Endothelial cell of umbilical vein (primary cell): ENCODE results near the gene ETAA1. TPM values are rescaled to one million over a fixed set of nuclear protein-coding genes. Genes with fewer than 3 reads are reported as not detected.

Source experiments
- BruUV-seq: library from RNA; stranded (reverse); fragments of 400-500 nt; replicated peaks from 2 replicates; lab custom pipeline; 2021; lab: Mats Ljungman, UMichigan
- CTCF ChIA-PET: fragments of 300-600, 350-600 bp; sonication (Branson Sonifier 250); formaldehyde crosslinking; loops from one replicate; lab custom pipeline; 2021; ENCODE audit warnings: antibody characterized with exemption, inconsistent platforms; lab: Charles Lee
- POLR2A ChIA-PET: fragments of 300-600, 350-600 bp; sonication (Branson Sonifier 250); formaldehyde crosslinking; loops from one replicate; lab custom pipeline; 2021; ENCODE audit warnings: antibody characterized with exemption, inconsistent platforms; lab: Charles Lee
- DNase-seq: peaks from one replicate; pipeline ENCODE4 v3.0.0-alpha.2; 2011; ENCODE audit warnings: low read depth, low spot score
- FAIRE-seq: peaks from 2 replicates; lab custom pipeline; 2011; peaks lifted over from hg19 to GRCh38; lab: Jason Lieb, UNC
- H2AFZ ChIP-seq: 2 replicates; pipeline ENCODE4 v1.6.0; 2012; ENCODE audit warnings: low read depth, low read length, control low read depth, inconsistent platforms
- H3K27ac ChIP-seq: 2 replicates; pipeline ENCODE4 v1.5.1; 2011; ENCODE audit warnings: low read depth, mild to moderate bottlenecking, control low read depth, low read length, moderate library complexity; ENCODE audit not compliant: insufficient read depth
- H3K27me3 ChIP-seq, 2 experiments: 2 replicates each; pipeline versions ENCODE4 v1.6.0 to v1.6.1; 2011; ENCODE audit warnings: low read length in 2 of 2, mixed read lengths in 1 of 2; ENCODE audit not compliant: control insufficient read depth in 2 of 2, insufficient read depth in 2 of 2
- H3K36me3 ChIP-seq, 2 experiments: 2 replicates in 1 of 2; 3 replicates in 1 of 2; pipeline ENCODE4 v1.5.1; 2011; ENCODE audit warnings: low read length in 2 of 2, mild to moderate bottlenecking in 1 of 2, moderate library complexity in 1 of 2; ENCODE audit not compliant: control insufficient read depth in 2 of 2, insufficient read depth in 2 of 2; ENCODE audit errors: extremely low read depth in 1 of 2
- H3K4me1 ChIP-seq: 3 replicates; pipeline ENCODE4 v1.5.1; 2011; ENCODE audit warnings: mild to moderate bottlenecking, low read length; ENCODE audit not compliant: control insufficient read depth, insufficient read depth; ENCODE audit errors: extremely low read depth
- H3K4me2 ChIP-seq: 2 replicates; pipeline ENCODE4 v1.6.1; 2011; ENCODE audit warnings: low read length, control low read depth, mixed read lengths; ENCODE audit not compliant: insufficient read depth
- H3K4me3 ChIP-seq, 3 experiments: fragments of 200-600 bp in 1 of 3; sonication (generic), shearing (Covaris generic) in 1 of 3; replicated peaks in 1 of 3; 2 replicates each; pipeline ENCODE4 v1.5.1; 2011 to 2016; ENCODE audit warnings: control low read depth in 3 of 3, low read length in 3 of 3, mild to moderate bottlenecking in 2 of 3, inconsistent platforms in 1 of 3, low read depth in 1 of 3, moderate library complexity in 1 of 3; ENCODE audit not compliant: insufficient read depth in 1 of 3
- H3K79me2 ChIP-seq: 2 replicates; pipeline ENCODE4 v1.6.0; 2012; ENCODE audit warnings: low read length, inconsistent platforms; ENCODE audit not compliant: control insufficient read depth, insufficient read depth
- H3K9ac ChIP-seq: replicated peaks from 2 replicates; pipeline ENCODE3; 2011; ENCODE audit warnings: low read length, control low read depth; ENCODE audit not compliant: insufficient read depth; ENCODE audit errors: extremely low read depth
- H3K9me1 ChIP-seq: replicated peaks from 3 replicates; pipeline ENCODE4 v1.6.0; 2011; ENCODE audit warnings: mild to moderate bottlenecking, low read length; ENCODE audit not compliant: control insufficient read depth, insufficient read depth; ENCODE audit errors: extremely low read depth
- H3K9me3 ChIP-seq: replicated peaks from 2 replicates; pipeline ENCODE4 v1.5.1; 2012; ENCODE audit warnings: low read length, inconsistent platforms; ENCODE audit not compliant: control insufficient read depth, insufficient read depth
- H4K20me1 ChIP-seq: replicated peaks from 2 replicates; pipeline ENCODE3; 2011; ENCODE audit warnings: mild to moderate bottlenecking, low read length; ENCODE audit not compliant: control insufficient read depth, insufficient read depth; ENCODE audit errors: extremely low read depth
- CTCF ChIP-seq, 2 donors: IDR thresholded peaks; 1 replicate in 1 of 2; 2 replicates in 1 of 2; pipeline ENCODE4 v1.5.1; 2011; ENCODE audit warnings: low read length in 2 of 2, mild to moderate bottlenecking in 2 of 2, moderate library complexity in 2 of 2, control low read depth in 1 of 2, inconsistent platforms in 1 of 2, low read depth in 1 of 2; ENCODE audit not compliant: insufficient read depth in 1 of 2; ENCODE audit errors: extremely low read depth in 1 of 2
- GATA2 ChIP-seq: IDR thresholded peaks from 2 replicates; pipeline ENCODE4 v1.7.0; 2011; ENCODE audit warnings: low read depth, mild to moderate bottlenecking, moderate library complexity, mixed read lengths, low read length; ENCODE audit not compliant: insufficient read length, insufficient read depth
- MYC ChIP-seq: IDR thresholded peaks from one replicate; pipeline ENCODE4 v1.6.1; 2011; ENCODE audit warnings: mild to moderate bottlenecking, low read depth, low read length
- dilution Hi-C: fragments of 300-500 bp; cut with MboI; formaldehyde crosslinking; loops from one replicate; pipeline ENCODE4 v1.15.0; 2019; ENCODE audit warnings: low sequenced_read_pairs; ENCODE audit not compliant: extremely low pct_ligation_motif_present
- intact Hi-C: fragments of 100-400 bp; cut with micrococcal nuclease; formaldehyde crosslinking; loops from one replicate; pipeline ENCODE4 v1.10.0; 2022
- polyA plus RNA-seq, 4 experiments: library from polyadenylated mRNA; depleted of rRNA in 3 of 4; stranded (reverse) in 3 of 4; unstranded in 1 of 4; fragments of >200 nt; gene quantifications; 2 replicates each; pipeline versions ENCODE4 v1.2.1 to v1.2.3, GENCODE V29; 2011 to 2012; ENCODE audit warnings: missing spikeins in 1 of 4
- total RNA-seq: library from RNA; stranded (reverse); gene quantifications from 2 replicates; pipeline ENCODE4 v1.2.3, GENCODE V29; 2021

Gene ETAA1
- total and polyA plus RNA-seq, 2 donors (not counting 3 experiments of a cell fraction or from before 2014, with no cell fraction given), result 4.9 to 15.9 TPM

- Histone ChIP-seq H3K36me3 (no peaks in the 10 kb centered on the region), H3K4me1 (no peaks in the 10 kb centered on the region), H2AFZ (no peak overlapping the region), H3K9me3 (no peaks in the 10 kb centered on the region), H3K4me2 (no peak overlapping the region), H4K20me1 (no peaks in the 10 kb centered on the region), H3K27me3 (no peaks in the 10 kb centered on the region), H3K4me3 (no peak overlapping the region), H3K79me2 (no peaks in the 10 kb centered on the region), H3K9me1 (no peaks in the 10 kb centered on the region), H3K27ac (no peak overlapping the region), H3K9ac (no peak overlapping the region)
- no peak for DNase-seq
- CTCF ChIA-PET, result no interaction called here
- dilution Hi-C loops, result no loop called here
- TF ChIP-seq GATA2, result no peak
- intact Hi-C loops, result no loop called here
- FAIRE-seq, result no peak
- BruUV-seq, result no TSS peak
- POLR2A ChIA-PET, result no interaction called here
These were observed 41.2 kb downstream of the ETAA1 start for GRCh38 chr2:67438337-67438736.

- Histone ChIP-seq H3K9me3 (no peaks in the 10 kb centered on the region), H3K36me3 (no peaks in the 10 kb centered on the region), H3K4me2 (no peak overlapping the region), H3K9ac (no peak overlapping the region), H3K4me1 (no peaks in the 10 kb centered on the region), H4K20me1 (no peaks in the 10 kb centered on the region), H3K4me3 (no peak overlapping the region), H3K9me1 (no peaks in the 10 kb centered on the region), H3K27me3 (no peaks in the 10 kb centered on the region), H3K79me2 (no peaks in the 10 kb centered on the region), H2AFZ (no peak overlapping the region), H3K27ac (no peak overlapping the region)
- DNase-seq, result no peak
- dilution Hi-C loops, result no loop called here
- POLR2A ChIA-PET, result no interaction called here
- TF ChIP-seq CTCF (IDR thresholded peaks at IDR 0.05; ENCODE audit: extremely low read depth in 1 of 2, insufficient read depth in 1 of 2, low read depth in 1 of 2, low read length in 2 of 2) (no peak), MYC (no peak)
- no TSS peak for BruUV-seq
- FAIRE-seq, result no peak
- intact Hi-C loops, result no loop called here
- CTCF ChIA-PET, result no interaction called here
These were observed 48.6 kb downstream of the ETAA1 start for GRCh38 chr2:67445652-67446268.
